HG02938 (cell line): ENCODE data around the gene CDKN1A.

Experiments used
- ATAC-seq: cut with Tn5 transposase; IDR thresholded peaks from one replicate; pipeline ENCODE4 v1.9.1; 2021; ENCODE audit warnings: mild to moderate bottlenecking, moderate library complexity; ENCODE audit not compliant: unreplicated experiment

CDKN1A gene

GRCh38 chr6:36677059-36677749, 1.3 kb upstream of the CDKN1A start:
- no peak for ATAC-seq

GRCh38 chr6:36677753-36678487, 594 bp upstream of the CDKN1A start:
- no peak for ATAC-seq

- no peak for ATAC-seq
Measured at GRCh38 chr6:36679043-36679833, 724 bp downstream of the CDKN1A start.

- ATAC-seq: no peak
Measured at GRCh38 chr6:36682328-36683144, 4.0 kb downstream of the CDKN1A start.

- ATAC-seq: no peak
Measured at GRCh38 chr6:36683145-36683655, 4.7 kb downstream of the CDKN1A start.

GRCh38 chr6:36683656-36684446, 5.3 kb downstream of the CDKN1A start:
- no peak for ATAC-seq

- ATAC-seq: no peak
Measured at GRCh38 chr6:36684447-36684812, 5.9 kb downstream of the CDKN1A start.

- ATAC-seq: no peak
Measured at GRCh38 chr6:36685166-36685924, 6.8 kb downstream of the CDKN1A start.

GRCh38 chr6:36685926-36686667, 7.6 kb downstream of the CDKN1A start:
- ATAC-seq: no peak

- ATAC-seq: no peak
Measured at GRCh38 chr6:36686668-36687513, 8.4 kb downstream of the CDKN1A start.

GRCh38 chr6:36688063-36688738, 9.7 kb downstream of the CDKN1A start:
- ATAC-seq: no peak

GRCh38 chr6:36688739-36689075, 10.2 kb downstream of the CDKN1A start:
- ATAC-seq: no peak

GRCh38 chr6:36691011-36691410, 12.5 kb downstream of the CDKN1A start:
- no peak for ATAC-seq

GRCh38 chr6:36691612-36692011, 13.1 kb downstream of the CDKN1A start:
- ATAC-seq: no peak

- ATAC-seq: no peak
Measured at GRCh38 chr6:36692220-36692619, 13.7 kb downstream of the CDKN1A start.

- no peak for ATAC-seq
Measured at GRCh38 chr6:36692861-36693702, 14.6 kb downstream of the CDKN1A start.
